ENCODE data around the gene DCAF17.

DCAF17 gene

DNA sequence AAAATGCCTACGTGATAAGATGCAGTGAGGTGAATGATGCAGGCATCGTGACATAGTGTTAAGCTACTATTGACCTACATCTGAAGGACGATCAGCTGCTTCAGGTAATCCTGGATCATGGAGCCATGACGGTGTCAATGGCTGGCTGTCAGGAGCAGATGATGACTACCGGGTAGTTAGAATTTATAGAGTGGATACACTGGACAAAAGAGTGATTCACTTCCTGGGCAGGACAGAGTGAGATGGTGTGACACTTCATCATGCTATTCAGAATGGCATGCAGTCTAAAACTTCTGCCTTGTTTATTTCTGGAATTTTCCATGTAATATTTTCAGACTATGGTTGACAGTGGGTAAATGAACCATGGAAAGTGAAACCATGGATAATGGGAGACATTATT lies 29.8 kb upstream of the DCAF17 start:
- TF ChIP-seq, protein P1, sequence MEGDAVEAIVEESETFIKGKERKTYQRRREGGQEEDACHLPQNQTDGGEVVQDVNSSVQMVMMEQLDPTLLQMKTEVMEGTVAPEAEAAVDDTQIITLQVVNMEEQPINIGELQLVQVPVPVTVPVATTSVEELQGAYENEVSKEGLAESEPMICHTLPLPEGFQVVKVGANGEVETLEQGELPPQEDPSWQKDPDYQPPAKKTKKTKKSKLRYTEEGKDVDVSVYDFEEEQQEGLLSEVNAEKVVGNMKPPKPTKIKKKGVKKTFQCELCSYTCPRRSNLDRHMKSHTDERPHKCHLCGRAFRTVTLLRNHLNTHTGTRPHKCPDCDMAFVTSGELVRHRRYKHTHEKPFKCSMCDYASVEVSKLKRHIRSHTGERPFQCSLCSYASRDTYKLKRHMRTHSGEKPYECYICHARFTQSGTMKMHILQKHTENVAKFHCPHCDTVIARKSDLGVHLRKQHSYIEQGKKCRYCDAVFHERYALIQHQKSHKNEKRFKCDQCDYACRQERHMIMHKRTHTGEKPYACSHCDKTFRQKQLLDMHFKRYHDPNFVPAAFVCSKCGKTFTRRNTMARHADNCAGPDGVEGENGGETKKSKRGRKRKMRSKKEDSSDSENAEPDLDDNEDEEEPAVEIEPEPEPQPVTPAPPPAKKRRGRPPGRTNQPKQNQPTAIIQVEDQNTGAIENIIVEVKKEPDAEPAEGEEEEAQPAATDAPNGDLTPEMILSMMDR (IDR thresholded peaks at IDR 0.05; ENCODE audit: low read depth, low read length), result no peak
- DNase-seq (ENCODE audit: extremely low read depth, low read depth), result no peak

DNA sequence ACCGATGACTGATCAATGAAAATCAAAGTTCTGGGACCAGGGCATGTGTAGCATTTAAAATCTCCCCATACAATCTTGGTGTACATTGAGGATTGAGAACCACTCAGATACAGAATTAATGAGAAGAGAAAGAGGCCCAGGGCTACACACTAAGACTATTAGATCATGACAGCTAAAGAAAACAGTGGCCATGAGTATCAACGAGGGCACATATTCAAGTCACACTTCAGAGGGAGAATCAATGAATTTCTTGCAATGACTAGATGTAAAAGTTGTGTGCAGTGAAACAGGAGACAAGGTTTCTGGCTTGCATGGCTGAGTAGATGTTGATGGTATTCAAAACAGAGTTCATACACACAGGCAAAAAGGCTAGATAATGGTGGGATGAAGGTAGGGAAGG lies 29.3 kb upstream of the DCAF17 start:
- TF ChIP-seq, protein P1 (IDR thresholded peaks at IDR 0.05; ENCODE audit: low read depth, low read length), result no peak
- no peak for DNase-seq (ENCODE audit: extremely low read depth, low read depth)

DNA sequence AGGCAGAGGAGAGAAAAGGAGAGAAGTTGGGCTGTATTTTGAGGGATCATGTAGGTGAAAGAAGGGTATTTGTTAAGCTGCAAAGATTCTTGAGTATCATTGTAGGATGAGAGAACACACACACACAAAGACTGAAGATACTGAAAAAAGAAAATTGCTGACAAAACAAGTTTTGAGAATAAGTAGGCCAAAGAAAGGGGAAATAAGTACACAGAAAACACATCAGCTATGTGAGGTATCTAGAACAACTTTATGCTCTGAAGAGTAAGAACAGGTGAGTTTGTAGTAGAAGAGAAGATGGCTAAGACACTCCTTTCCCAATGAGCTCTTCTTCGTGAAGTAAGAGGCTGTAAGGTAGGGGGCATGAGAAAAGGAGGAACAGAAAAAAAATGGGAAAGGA lies 28.5 kb upstream of the DCAF17 start:
- no peak for DNase-seq (ENCODE audit: extremely low read depth, low read depth)
- TF ChIP-seq, protein P1 (IDR thresholded peaks at IDR 0.05; ENCODE audit: low read depth, low read length), result no peak

DNA sequence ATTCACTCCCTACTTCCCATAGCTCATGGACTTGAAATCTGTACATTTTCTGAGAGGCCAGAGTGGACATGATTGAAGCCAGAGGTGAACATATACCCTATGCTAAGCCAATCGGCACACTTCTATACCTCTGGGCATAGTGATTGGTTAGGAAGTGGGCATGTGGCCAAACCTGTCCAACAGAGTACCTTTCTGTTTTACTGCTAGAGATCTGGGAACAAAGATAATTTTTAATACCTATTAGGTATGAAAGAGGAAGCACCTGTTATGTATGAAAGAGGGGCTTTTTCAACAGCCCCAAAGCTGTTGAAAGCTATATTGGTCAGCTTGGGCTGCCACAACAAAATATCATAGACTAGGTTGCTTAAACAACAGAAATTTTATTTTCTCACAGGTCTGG lies 28.0 kb upstream of the DCAF17 start:
- TF ChIP-seq, protein P1 (IDR thresholded peaks at IDR 0.05; ENCODE audit: low read depth, low read length), result no peak

DNA sequence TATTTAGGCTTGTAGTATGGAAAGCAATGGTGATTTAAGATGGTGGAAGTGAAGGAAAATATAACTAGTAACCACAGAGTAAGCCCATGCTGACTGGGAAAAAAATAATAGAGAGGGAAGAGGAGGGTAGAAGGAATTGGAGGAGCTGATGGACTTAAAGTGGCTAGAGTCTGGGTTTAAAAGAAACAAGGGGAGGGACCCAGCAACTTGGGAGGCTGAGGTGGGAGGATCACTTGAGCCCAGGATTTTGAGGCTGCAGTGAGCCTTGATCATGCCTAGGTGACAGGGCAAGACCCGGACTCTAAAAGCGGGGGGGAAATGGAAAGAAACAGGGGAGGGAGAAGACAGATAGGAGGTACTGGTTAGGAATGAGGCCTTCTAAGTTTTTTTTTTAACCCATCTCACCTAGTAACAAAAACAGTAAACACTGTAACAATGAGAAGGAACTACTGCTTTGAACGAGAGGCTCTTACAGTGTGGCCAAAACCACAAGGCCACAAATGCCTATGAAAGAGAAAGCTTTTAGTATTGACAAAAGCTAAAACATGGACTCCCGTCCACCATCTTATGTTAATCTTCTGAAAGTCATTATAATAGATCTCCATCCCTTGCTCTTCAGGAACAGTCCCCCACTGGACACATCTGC lies 26.9 kb upstream of the DCAF17 start:
- TF ChIP-seq, protein P1 (IDR thresholded peaks at IDR 0.05; ENCODE audit: low read depth, low read length), result no peak
- DNase-seq (ENCODE audit: extremely low read depth, low read depth), result no peak

More for the DNA sequence above, 28.0 kb upstream of the DCAF17 start:
- DNase-seq (ENCODE audit: extremely low read depth, low read depth), result no peak

DNA sequence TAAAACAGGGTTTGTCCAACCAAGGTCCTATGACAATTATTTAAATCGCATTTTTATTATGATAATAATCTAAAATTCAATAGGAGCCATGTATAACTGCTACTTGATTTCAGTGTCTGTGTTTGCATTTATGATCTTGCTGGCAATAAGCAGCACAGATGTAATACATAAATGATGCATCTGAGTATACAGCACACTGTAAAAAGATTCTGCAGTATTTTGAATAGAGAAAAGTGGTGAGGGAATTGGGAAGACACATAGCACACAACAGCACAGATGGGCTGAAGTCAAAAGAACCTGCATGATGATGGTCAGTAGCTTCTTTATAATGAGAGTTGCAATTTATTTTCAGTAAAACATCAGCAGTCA lies 26.4 kb upstream of the DCAF17 start:
- TF ChIP-seq, protein P1 (IDR thresholded peaks at IDR 0.05; ENCODE audit: low read depth, low read length), result no peak
- DNase-seq (ENCODE audit: extremely low read depth, low read depth), result no peak

DNA sequence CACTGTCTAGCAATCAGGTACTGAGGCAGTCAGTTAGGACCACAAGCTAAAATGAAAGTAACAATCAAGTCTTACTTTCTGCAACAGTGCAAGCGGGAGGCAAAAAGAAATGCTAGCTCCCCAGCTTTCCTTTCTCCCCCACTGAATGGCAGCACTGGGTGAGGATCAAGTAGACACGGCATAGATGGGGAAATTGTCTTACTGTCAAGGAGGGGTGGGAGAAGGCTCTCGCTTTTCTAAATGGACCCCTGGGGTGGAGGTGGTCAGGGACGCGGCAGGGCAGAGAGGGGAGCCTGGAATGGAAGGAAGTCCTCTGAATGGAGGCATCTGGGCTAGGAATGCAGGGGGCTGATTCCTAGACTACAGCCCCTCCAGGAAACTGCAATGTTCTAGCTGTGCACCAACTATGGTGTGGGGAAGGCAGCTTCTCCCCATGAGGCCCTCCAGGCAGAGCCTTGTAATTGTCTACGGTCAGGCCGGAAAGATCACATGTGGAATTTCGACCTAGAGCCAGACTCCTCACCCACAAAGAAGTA lies 24.5 kb upstream of the DCAF17 start:
- DNase-seq (ENCODE audit: extremely low read depth, low read depth), result no peak
- TF ChIP-seq, protein P1 (IDR thresholded peaks at IDR 0.05; ENCODE audit: low read depth, low read length), result no peak
